Measurements from ENCODE around the gene SDR42E2. TPM values are rescaled to one million over a fixed set of nuclear protein-coding genes. Genes with fewer than 3 reads are reported as not detected.
A peak's percentile ranks its signal among the peaks of the same experiment; 100 is the strongest.

The SDR42E2 gene
- total and polyA plus RNA-seq, 10 of the 15 experiments (the other 5 are each of a cell fraction or from before 2014, with no cell fraction given) = 0.01 to 0.09 (median 0.08) TPM; not detected in 4

GRCh38 chr16:22210285-22210684, 48.0 kb downstream of the SDR42E2 start:
- SMC1A ChIA-PET (ENCODE audit: uncharacterized antibody, unreplicated experiment) = interaction anchor here (1.7 to 8.9 kb wide), 2 partner anchors 9 to 87 kb away, joined by 7 to 83 read pairs; partner anchors contain the start of gene POLR3E

More at GRCh38 chr16:22210285-22210684, 48.0 kb downstream of the SDR42E2 start:
- Histone ChIP-seq H3K4me2 (ENCODE audit: control insufficient read depth, insufficient read depth) (peak overlapping the region; percentile 36), H3K4me1 (ENCODE audit: control insufficient read depth, insufficient read depth, low read length) (peaks cover 11% of the 10 kb centered on the region), H4K20me1 (ENCODE audit: control insufficient read depth, insufficient read depth) (no peaks in the 10 kb centered on the region), H3K36me3 (ENCODE audit: control insufficient read depth in 2 of 2, insufficient read depth in 2 of 2, low read length in 1 of 2) (peaks cover 8 to 13% of the 10 kb centered on the region in 2 experiments; a peak in 3 of 4 replicates), H3K79me2 (ENCODE audit: control insufficient read depth, insufficient read depth, low read length) (peaks cover 70% of the 10 kb centered on the region), H3K27ac (ENCODE audit: control insufficient read depth, insufficient read depth) (no peak overlapping the region), H3K27me3 (replicated peaks in 1 of 2; ENCODE audit: control insufficient read depth in 2 of 2, insufficient read depth in 2 of 2, low read length in 1 of 2) (no peaks in the 10 kb centered on the region), H3K4me3 (no peak overlapping the region; the same call in 1 of the 2 replicates), H3K9me3 (replicated peaks; ENCODE audit: control insufficient read depth, insufficient read depth, low read length) (peaks cover 5% of the 10 kb centered on the region), H3K9ac (ENCODE audit: control insufficient read depth, insufficient read depth, low read length) (no peak overlapping the region), H2AFZ (ENCODE audit: control insufficient read depth, low read depth, low read length) (no peak overlapping the region)
- TF ChIP-seq USF2 (IDR thresholded peaks at IDR 0.05; ENCODE audit: borderline replicate concordance, low read depth, low read length) = no peak
- no peak for TF ChIP-seq POLR2A (IDR thresholded peaks at IDR 0.05; ENCODE audit: low read depth, low read length)
- TF ChIP-seq E2F8 (IDR thresholded peaks at IDR 0.05; ENCODE audit: low read depth, partially characterized antibody) = no peak
- TF ChIP-seq, protein P1, sequence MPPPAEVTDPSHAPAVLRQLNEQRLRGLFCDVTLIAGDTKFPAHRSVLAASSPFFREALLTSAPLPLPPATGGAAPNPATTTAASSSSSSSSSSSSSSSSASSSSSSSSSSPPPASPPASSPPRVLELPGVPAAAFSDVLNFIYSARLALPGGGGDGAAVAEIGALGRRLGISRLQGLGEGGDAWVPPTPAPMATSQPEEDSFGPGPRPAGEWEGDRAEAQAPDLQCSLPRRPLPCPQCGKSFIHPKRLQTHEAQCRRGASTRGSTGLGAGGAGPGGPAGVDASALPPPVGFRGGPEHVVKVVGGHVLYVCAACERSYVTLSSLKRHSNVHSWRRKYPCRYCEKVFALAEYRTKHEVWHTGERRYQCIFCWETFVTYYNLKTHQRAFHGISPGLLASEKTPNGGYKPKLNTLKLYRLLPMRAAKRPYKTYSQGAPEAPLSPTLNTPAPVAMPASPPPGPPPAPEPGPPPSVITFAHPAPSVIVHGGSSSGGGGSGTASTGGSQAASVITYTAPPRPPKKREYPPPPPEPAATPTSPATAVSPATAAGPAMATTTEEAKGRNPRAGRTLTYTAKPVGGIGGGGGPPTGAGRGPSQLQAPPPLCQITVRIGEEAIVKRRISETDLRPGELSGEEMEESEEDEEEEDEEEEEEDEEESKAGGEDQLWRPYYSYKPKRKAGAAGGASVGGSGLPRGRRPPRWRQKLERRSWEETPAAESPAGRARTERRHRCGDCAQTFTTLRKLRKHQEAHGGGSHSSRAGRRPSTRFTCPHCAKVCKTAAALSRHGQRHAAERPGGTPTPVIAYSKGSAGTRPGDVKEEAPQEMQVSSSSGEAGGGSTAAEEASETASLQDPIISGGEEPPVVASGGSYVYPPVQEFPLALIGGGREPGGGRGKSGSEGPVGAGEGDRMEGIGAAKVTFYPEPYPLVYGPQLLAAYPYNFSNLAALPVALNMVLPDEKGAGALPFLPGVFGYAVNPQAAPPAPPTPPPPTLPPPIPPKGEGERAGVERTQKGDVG (CRISPR knock-in tag; IDR thresholded peaks at IDR 0.05) = no peak
- TF ChIP-seq ATF3 (IDR thresholded peaks at IDR 0.05; ENCODE audit: borderline replicate concordance, extremely low read depth, low read depth, low read length) = no peak
- no peak for TF ChIP-seq POLR2AphosphoS2 (IDR thresholded peaks at IDR 0.05; ENCODE audit: low read depth, low read length)
- TF ChIP-seq ZNF24 (IDR thresholded peaks at IDR 0.05) = no peak
- no peak for TF ChIP-seq NRF1 (conservative IDR thresholded peaks at IDR 0.05; ENCODE audit: low read depth, low read length)
- TF ChIP-seq HDAC6 (IDR thresholded peaks at IDR 0.05; ENCODE audit: unreplicated experiment) = no peak
- no peak for TF ChIP-seq ZNF217 (IDR thresholded peaks at IDR 0.05)
- TF ChIP-seq RAD51 (IDR thresholded peaks at IDR 0.05) = no peak
- no peak for TF ChIP-seq EZH2 (IDR thresholded peaks at IDR 0.05; ENCODE audit: borderline replicate concordance, control insufficient read depth, low read depth, low read length)
- TF ChIP-seq NBN (IDR thresholded peaks at IDR 0.05) = no peak
- TF ChIP-seq TCF7 (IDR thresholded peaks at IDR 0.05; ENCODE audit: borderline replicate concordance) = no peak
- ChIA-PET RAD21 (ENCODE audit: unreplicated experiment) (interaction anchor here (1.1 to 7.4 kb wide), 6 partner anchors 9 to 90 kb away, joined by 4 to 74 read pairs (median 16); partner anchors contain the start of gene POLR3E), CTCF (interaction anchor here (0.9 to 7.9 kb wide), 7 partner anchors 7 to 89 kb away, joined by 3 to 91 read pairs (median 9); partner anchors contain the start of gene POLR3E), POLR2A (interaction anchor here (1.8 kb wide), 1 partner anchor 87 kb away, joined by 6 read pairs; the partner anchor contains the start of gene POLR3E)
- DNase-seq (ENCODE audit: low read depth, low spot score) (no peak), FAIRE-seq (no peak), ATAC-seq (no peak)
- in situ Hi-C loops (cut with MboI) (no loop called here), intact Hi-C loops (cut with micrococcal nuclease; ENCODE audit: unreplicated experiment) (no loop called here)
- BruUV-seq (replicated peaks) = no TSS peak
- WGBS (ENCODE audit: insufficient coverage, insufficient replicate concordance, low lambda C conversion rate, missing lambda C conversion rate) = 100% methylated on average over 6 of the region's 6 CpGs

All from GM12878 (cell line).